K562 (cell line): ENCODE results near the gene SIGLEC9. TPM values are rescaled to one million over a fixed set of nuclear protein-coding genes. Genes with fewer than 3 reads are reported as not detected.
A peak's percentile ranks its signal among the peaks of the same experiment; 100 is the strongest.

Experiments used
- BHLHE40 ChIP-seq: IDR thresholded peaks from 2 replicates; pipeline ENCODE4 v1.6.1; 2011; ENCODE audit warnings: low read length, improper control_type of control experiment
- CHAMP1 ChIP-seq: fragments of 450-650 bp; IDR thresholded peaks from 2 replicates; pipeline ENCODE4 v1.6.1; 2016; ENCODE audit warnings: mild to moderate bottlenecking
- ELF1 ChIP-seq: fragments of 200-800 bp; sonication (Bioruptor generic); IDR thresholded peaks from 2 replicates; pipeline ENCODE4 v1.6.1; 2016; ENCODE audit warnings: missing genetic modification characterization, missing compliant biosample characterization
- ETS1 ChIP-seq: conservative IDR thresholded peaks from 2 replicates; pipeline ENCODE4 v1.6.1; 2011; ENCODE audit warnings: low read depth, mild to moderate bottlenecking, low read length; ENCODE audit not compliant: control insufficient read depth
- GTF3C2 ChIP-seq: IDR thresholded peaks from 3 replicates; pipeline ENCODE4 v1.6.1; 2011; ENCODE audit warnings: borderline replicate concordance, mild to moderate bottlenecking, moderate library complexity; ENCODE audit not compliant: insufficient read length; ENCODE audit errors: extremely low read depth
- HCFC1 ChIP-seq: IDR thresholded peaks from 2 replicates; pipeline ENCODE4 v1.6.1; 2012; ENCODE audit warnings: low read depth, low read length, improper control_type of control experiment
- HMGXB4 ChIP-seq: sonication (generic); formaldehyde crosslinking; IDR thresholded peaks from 2 replicates; pipeline ENCODE4 v1.8.1; 2023; ENCODE audit warnings: mild to moderate bottlenecking, missing genetic modification reagents
- OTX1 ChIP-seq: fragments of 450-650 bp; formaldehyde crosslinking; IDR thresholded peaks from 2 replicates; pipeline ENCODE4 v1.4.0; 2022; ENCODE audit warnings: mild to moderate bottlenecking
- POLR2B ChIP-seq: fragments of 450-650 bp; IDR thresholded peaks from 2 replicates; pipeline ENCODE4 v1.6.1; 2018; ENCODE audit warnings: low read depth; ENCODE audit not compliant: partially characterized antibody
- SMC3 ChIP-seq: conservative IDR thresholded peaks from 2 replicates; pipeline ENCODE4 v1.6.1; 2011; ENCODE audit warnings: low read depth, low read length, improper control_type of control experiment; ENCODE audit not compliant: insufficient read depth
- SNAPC5 ChIP-seq: fragments of 250-450 bp; sonication (Bioruptor Pico); IDR thresholded peaks from 2 replicates; pipeline ENCODE4 v1.8.0; 2021; ENCODE audit warnings: moderate library complexity, mild to moderate bottlenecking, inconsistent platforms
- U2AF2 ChIP-seq: fragments of 200-400 bp; formaldehyde crosslinking; optimal IDR thresholded peaks from 2 replicates; pipeline ENCODE3; 2017; ENCODE audit warnings: low read depth, mild to moderate bottlenecking, low read length
- ZBTB33 ChIP-seq: sonication (generic); formaldehyde crosslinking; IDR thresholded peaks from 2 replicates; pipeline ENCODE4 v1.8.1; 2023; ENCODE audit warnings: mild to moderate bottlenecking, missing genetic modification reagents
- ZNF140 ChIP-seq: fragments of 250-450 bp; sonication (Bioruptor Pico); IDR thresholded peaks from 2 replicates; pipeline ENCODE4 v1.8.0; 2021; ENCODE audit warnings: moderate library complexity, mild to moderate bottlenecking, inconsistent platforms
- ZNF253 ChIP-seq: fragments of 250-450 bp; sonication (Bioruptor Pico); conservative IDR thresholded peaks from 2 replicates; pipeline ENCODE4 v1.6.1; 2021; ENCODE audit warnings: mild to moderate bottlenecking
- ZNF316 ChIP-seq: fragments of 450-650 bp; IDR thresholded peaks from 2 replicates; pipeline ENCODE4 v1.6.1; 2016
- ZNF408 ChIP-seq: fragments of 250-450 bp; sonication (Bioruptor Pico); IDR thresholded peaks from 2 replicates; pipeline ENCODE4 v1.4.0; 2020; ENCODE audit warnings: low read depth, mild to moderate bottlenecking, moderate library complexity
- polyA plus RNA-seq, 8 experiments: library from polyadenylated mRNA; depleted of rRNA in 4 of 8; stranded (reverse) in 5 of 8; unstranded in 3 of 8; fragments of >200 nt; fragmentation: Nextera tagmentation in 2 of 8; fragmentation: Illumina TruSeq in 1 of 8; extraction: Ambion mirVana in 2 of 8; extraction: Trizol in 1 of 8; gene quantifications; 2 replicates each; pipeline versions ENCODE4 v1.2.1 to v1.2.3, GENCODE V29; 2011 to 2014; ENCODE audit warnings: inconsistent platforms in 1 of 8, missing spikeins in 1 of 8
- total RNA-seq, 7 experiments: library from RNA; depleted of rRNA in 6 of 7; stranded (reverse); fragments of >200 nt in 6 of 7; fragmentation: Illumina TruSeq in 2 of 7; extraction: Trizol in 2 of 7; gene quantifications; 2 replicates each; pipeline versions ENCODE4 v1.2.1 to v1.2.3, GENCODE V29; 2011 to 2021; ENCODE audit warnings: low replicate concordance in 1 of 7

SIGLEC9 gene
- total and polyA plus RNA-seq, 9 of the 15 experiments (the other 6 are each of a cell fraction or from before 2014, with no cell fraction given), result 0.09 to 0.34 (median 0.22) TPM; not detected in 4

- peak; percentile 58; the same call in 1 of the 2 replicates for TF ChIP-seq CHAMP1
- TF ChIP-seq ZBTB33, result peak; percentile 57; the same call in 1 of the 2 replicates
- TF ChIP-seq SMC3, result peak; percentile 80
- TF ChIP-seq ZNF316, result peak; percentile 60
- TF ChIP-seq HMGXB4 (CRISPR knock-in tag), result no peak
- no peak for TF ChIP-seq U2AF2
- no peak for TF ChIP-seq HCFC1
- no peak for TF ChIP-seq OTX1 (CRISPR knock-in tag)
- TF ChIP-seq ZNF408 (CRISPR knock-in tag), result no peak
- TF ChIP-seq SNAPC5 (CRISPR knock-in tag), result no peak
- TF ChIP-seq ZNF253 (CRISPR knock-in tag), result no peak
- TF ChIP-seq ETS1, result no peak
- TF ChIP-seq ELF1 (tag), result no peak
- TF ChIP-seq BHLHE40, result no peak; the same call in 1 of the 2 replicates
- TF ChIP-seq GTF3C2, result no peak
- TF ChIP-seq POLR2B, result no peak
- TF ChIP-seq ZNF140 (CRISPR knock-in tag), result no peak
Measured at GRCh38 chr19:51158474-51159129, 33.9 kb downstream of the SIGLEC9 start (continued).
